ENCODE measurements around the gene FAM168B.

DNA sequence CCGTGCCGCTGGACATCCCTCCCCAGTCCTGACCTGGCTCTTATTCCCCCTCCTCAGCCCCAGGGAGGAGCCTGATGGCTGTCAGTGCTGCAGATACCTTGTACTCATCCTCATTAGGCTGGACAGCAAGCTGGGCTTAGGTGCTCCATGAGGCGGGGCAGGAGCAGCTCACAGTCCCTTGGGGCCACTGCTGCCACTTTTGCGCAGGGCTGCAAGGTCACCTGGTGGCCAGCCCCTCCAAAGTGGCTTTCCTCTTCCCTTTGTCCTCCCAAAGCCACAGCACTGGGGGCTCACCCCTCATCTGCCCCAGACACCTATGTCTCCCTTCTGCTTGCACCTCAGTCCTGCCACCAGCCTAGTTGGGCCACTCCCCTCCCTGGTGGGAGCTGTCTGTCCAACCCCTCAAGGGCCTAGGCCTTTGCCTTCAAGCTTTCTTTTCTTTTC lies 60.8 kb downstream of the FAM168B start:
- no peak for TF ChIP-seq CTCF (IDR thresholded peaks at IDR 0.05)
- TF ChIP-seq POLR2A (IDR thresholded peaks at IDR 0.05), result no peak

Measured in adrenal gland (tissue), 5 donors.